Measurements from ENCODE around the gene RAB11B. TPM values are rescaled to one million over a fixed set of nuclear protein-coding genes. Genes with fewer than 3 reads are reported as not detected.
"Not testable (repeated sequence)": the region's sequence is repeated elsewhere in the genome, so short reads cannot be mapped to it uniquely, and the experiment has no call there.

RAB11B gene
- total RNA-seq, 2 experiments from 2014 or later, result 66.8 to 71.5 TPM

- no peaks in the 10 kb centered on the region for H3K9me3 ChIP-seq (ENCODE audit: control insufficient read depth in 1 of 2, insufficient read depth in 1 of 2, low read length in 2 of 2)
- DNase-seq, result no peak
- no peaks in the 10 kb centered on the region for H3K9me3 Mint-ChIP-seq
- H3K4me3 Mint-ChIP-seq, result no peak overlapping the region
- H3K36me3 ChIP-seq (ENCODE audit: insufficient read depth, low read length), result peaks cover 12% of the 10 kb centered on the region
- POLR2A ChIA-PET, result no interaction called here
- no peak overlapping the region for H3K27ac ChIP-seq (ENCODE audit: low read depth in 1 of 2, low read length in 2 of 2)
- no peak for ATAC-seq (ENCODE audit: poor library complexity)
- H3K36me3 Mint-ChIP-seq (ENCODE audit: low read depth), result peaks cover 23% of the 10 kb centered on the region
- H3K4me1 Mint-ChIP-seq (ENCODE audit: low read depth), result peaks cover 3% of the 10 kb centered on the region
- CTCF ChIA-PET, result interaction anchor here (0.6 kb wide), 1 partner anchor 18 kb away, joined by 3 read pairs; no protein-coding TSS in a partner anchor
- TF ChIP-seq CTCF (IDR thresholded peaks at IDR 0.05), result no peak
- H3K27me3 ChIP-seq (ENCODE audit: control insufficient read depth in 1 of 2, insufficient read depth in 2 of 2, low read length in 2 of 2), result no peaks in the 10 kb centered on the region
- H3K27me3 Mint-ChIP-seq, result no peaks in the 10 kb centered on the region
- H3K4me1 ChIP-seq (ENCODE audit: insufficient read depth, low read length), result no peaks in the 10 kb centered on the region
- intact Hi-C loops (cut with DNase I, micrococcal nuclease), result no loop called here
- H3K27ac Mint-ChIP-seq, result no peak overlapping the region
- no peak overlapping the region for H3K4me3 ChIP-seq (ENCODE audit: low read length)
Measured at GRCh38 chr19:8430650-8431049, 40.5 kb downstream of the RAB11B start.

GRCh38 chr19:8438236-8438635, 48.1 kb downstream of the RAB11B start:
- H3K9me3 Mint-ChIP-seq, result no peaks in the 10 kb centered on the region
- Histone ChIP-seq H3K27me3 (ENCODE audit: control insufficient read depth in 1 of 2, insufficient read depth in 2 of 2, low read length in 2 of 2) (no peaks in the 10 kb centered on the region), H3K27ac (ENCODE audit: low read depth in 1 of 2, low read length in 2 of 2) (no peak overlapping the region), H3K4me3 (ENCODE audit: low read length) (no peak overlapping the region), H3K36me3 (ENCODE audit: insufficient read depth, low read length) (peaks cover 9% of the 10 kb centered on the region), H3K4me1 (ENCODE audit: insufficient read depth, low read length) (no peaks in the 10 kb centered on the region), H3K9me3 (ENCODE audit: control insufficient read depth in 1 of 2, insufficient read depth in 1 of 2, low read length in 2 of 2) (no peaks in the 10 kb centered on the region)
- peaks cover 7% of the 10 kb centered on the region for H3K4me1 Mint-ChIP-seq (ENCODE audit: low read depth)
- H3K27me3 Mint-ChIP-seq, result no peaks in the 10 kb centered on the region
- no peak for ATAC-seq (ENCODE audit: poor library complexity)
- no peak for TF ChIP-seq CTCF (IDR thresholded peaks at IDR 0.05)
- POLR2A ChIA-PET, result no interaction called here
- DNase-seq, result no peak
- no peak overlapping the region for H3K27ac Mint-ChIP-seq
- H3K36me3 Mint-ChIP-seq (ENCODE audit: low read depth), result peaks cover 13% of the 10 kb centered on the region
- H3K4me3 Mint-ChIP-seq, result no peak overlapping the region
- intact Hi-C loops (cut with DNase I, micrococcal nuclease), result no loop called here
- CTCF ChIA-PET, result no interaction called here

GRCh38 chr19:8441725-8442544, 51.8 kb downstream of the RAB11B start:
- no peak overlapping the region for H3K27ac ChIP-seq (ENCODE audit: low read depth in 1 of 2, low read length in 2 of 2)
- no peak for ATAC-seq (ENCODE audit: poor library complexity)
- POLR2A ChIA-PET, result no interaction called here

GRCh38 chr19:8444140-8444676, 54.0 kb downstream of the RAB11B start:
- Mint-ChIP-seq H3K27ac (peak overlapping the region; percentile 98), H3K4me1 (ENCODE audit: low read depth) (peaks cover 43% of the 10 kb centered on the region), H3K4me3 (peak overlapping the region; percentile 100), H3K36me3 (ENCODE audit: low read depth) (peaks cover 43% of the 10 kb centered on the region)
- H3K27me3 Mint-ChIP-seq; ATAC-seq (ENCODE audit: poor library complexity); H3K9me3 Mint-ChIP-seq; H3K27me3 ChIP-seq (ENCODE audit: control insufficient read depth in 1 of 2, insufficient read depth in 2 of 2, low read length in 2 of 2); H3K9me3 ChIP-seq (ENCODE audit: control insufficient read depth in 1 of 2, insufficient read depth in 1 of 2, low read length in 2 of 2); DNase-seq: not testable (repeated sequence)
- peak overlapping the region; percentile 52 to 93 for H3K27ac ChIP-seq (ENCODE audit: low read depth in 1 of 2, low read length in 2 of 2)
- intact Hi-C loops (cut with DNase I, micrococcal nuclease), result loop anchor here (1.0 to 2.0 kb wide), 3 partner anchors 31 to 70 kb away; partner anchors contain the start of genes MARCHF2 (in 1 of the 2), RAB11B (in 1 of the 2) and ZNF414 (in 1 of the 2)
- ChIA-PET POLR2A (interaction anchor here (0.6 to 4.7 kb wide), 27 partner anchors 8 to 387 kb away, joined by 3 to 47 read pairs (median 5); partner anchors contain the start of genes MARCHF2, MYO1F, NDUFA7 and RPS28), CTCF (interaction anchor here (1.1 to 2.3 kb wide), 4 partner anchors 31 to 137 kb away, joined by 3 to 7 read pairs (median 6); partner anchors contain the start of gene MARCHF2)
- peak overlapping the region; percentile 97 for H3K4me3 ChIP-seq (ENCODE audit: low read length)
- peaks cover 15% of the 10 kb centered on the region for H3K36me3 ChIP-seq (ENCODE audit: insufficient read depth, low read length)
- peaks cover 46% of the 10 kb centered on the region for H3K4me1 ChIP-seq (ENCODE audit: insufficient read depth, low read length)

More at GRCh38 chr19:8441725-8442544, 51.8 kb downstream of the RAB11B start:
- intact Hi-C loops (cut with DNase I, micrococcal nuclease), result no loop called here
- Mint-ChIP-seq H3K4me1 (ENCODE audit: low read depth) (peaks cover 23% of the 10 kb centered on the region), H3K4me3 (peak overlapping the region; percentile 70), H3K27me3 (no peaks in the 10 kb centered on the region), H3K9me3 (no peaks in the 10 kb centered on the region), H3K27ac (no peak overlapping the region), H3K36me3 (ENCODE audit: low read depth) (peaks cover 25% of the 10 kb centered on the region)
- Histone ChIP-seq H3K4me1 (ENCODE audit: insufficient read depth, low read length) (peaks cover 24% of the 10 kb centered on the region), H3K9me3 (ENCODE audit: control insufficient read depth in 1 of 2, insufficient read depth in 1 of 2, low read length in 2 of 2) (no peaks in the 10 kb centered on the region), H3K27me3 (ENCODE audit: control insufficient read depth in 1 of 2, insufficient read depth in 2 of 2, low read length in 2 of 2) (no peaks in the 10 kb centered on the region), H3K36me3 (ENCODE audit: insufficient read depth, low read length) (peaks cover 15% of the 10 kb centered on the region), H3K4me3 (ENCODE audit: low read length) (no peak overlapping the region)
- CTCF ChIA-PET, result no interaction called here
- no peak for DNase-seq
- no peak for TF ChIP-seq CTCF (IDR thresholded peaks at IDR 0.05)

All from CD4-positive, alpha-beta T cell (primary cell).